CD4-positive, CD25-positive, alpha-beta regulatory T cell (primary cell): Measurements from ENCODE around the gene ATG4D. TPM values are rescaled to one million over a fixed set of nuclear protein-coding genes. Genes with fewer than 3 reads are reported as not detected.

ENCODE experiments used
- ATAC-seq, 2 donors: fragments of 150-1000 bp; cut with Tn5 transposase; one replicate each; pipeline ENCODE4 v1.10.0; 2021; ENCODE audit warnings: low read depth in 2 of 2, moderate number of reproducible peaks in 2 of 2, moderate library complexity in 1 of 2
- DNase-seq, 3 donors: peaks; one replicate each; pipeline versions ENCODE4 v3.0.0 to v3.0.0-alpha.2; 2012 to 2022; ENCODE audit warnings: mixed read lengths in 1 of 3
- H3K27ac ChIP-seq: one replicate; pipeline ENCODE4 v1.7.0; 2013; ENCODE audit warnings: mild to moderate bottlenecking, low read length; ENCODE audit not compliant: insufficient read depth, poor library complexity, severe bottlenecking
- H3K27me3 ChIP-seq: one replicate; pipeline ENCODE4 v1.7.0; 2013; ENCODE audit warnings: low read length; ENCODE audit not compliant: control insufficient read depth, insufficient read depth
- H3K36me3 ChIP-seq: one replicate; pipeline ENCODE4 v1.7.0; 2013; ENCODE audit warnings: mild to moderate bottlenecking, low read length, moderate library complexity; ENCODE audit not compliant: control insufficient read depth, insufficient read depth
- H3K4me1 ChIP-seq: 2 replicates; pipeline ENCODE4 v1.7.0; 2013; ENCODE audit warnings: mild to moderate bottlenecking, low read length; ENCODE audit not compliant: insufficient read depth, control insufficient read depth, poor library complexity, severe bottlenecking
- H3K4me3 ChIP-seq: one replicate; pipeline ENCODE4 v1.7.0; 2013; ENCODE audit warnings: low read depth, mild to moderate bottlenecking, low read length, moderate library complexity
- H3K9me3 ChIP-seq, 2 experiments: 1 replicate in 1 of 2; 2 replicates in 1 of 2; pipeline ENCODE4 v1.7.0; 2013; ENCODE audit warnings: low read length in 2 of 2, mild to moderate bottlenecking in 1 of 2, moderate library complexity in 1 of 2; ENCODE audit not compliant: control insufficient read depth in 2 of 2
- H3K27ac Mint-ChIP-seq, 3 donors: one replicate each; pipeline ENCODE4 v1.8.0; 2020 to 2022; ENCODE audit warnings: mild to moderate bottlenecking in 3 of 3, mixed read lengths in 3 of 3, moderate library complexity in 2 of 3
- H3K27me3 Mint-ChIP-seq: one replicate; pipeline ENCODE4 v1.8.0; 2022; ENCODE audit warnings: mild to moderate bottlenecking, mixed read lengths
- H3K36me3 Mint-ChIP-seq: one replicate; pipeline ENCODE4 v1.8.0; 2020; ENCODE audit warnings: mixed read lengths
- H3K4me1 Mint-ChIP-seq, 4 donors: one replicate each; pipeline ENCODE4 v1.8.0; 2020 to 2022; ENCODE audit warnings: mixed read lengths in 4 of 4, mild to moderate bottlenecking in 1 of 4
- H3K4me3 Mint-ChIP-seq, 4 donors: one replicate each; pipeline ENCODE4 v1.8.0; 2020 to 2022; ENCODE audit warnings: mild to moderate bottlenecking in 4 of 4, mixed read lengths in 4 of 4, moderate library complexity in 3 of 4
- H3K9me3 Mint-ChIP-seq, 7 donors: one replicate each; pipeline ENCODE4 v1.8.0; 2020 to 2022; ENCODE audit warnings: mixed read lengths in 7 of 7, mild to moderate bottlenecking in 3 of 7, moderate library complexity in 2 of 7
- polyA plus RNA-seq, 4 donors: library from polyadenylated mRNA; unstranded; fragments of 300-500 nt; fragmentation: Illumina TruSeq; gene quantifications; one replicate each; pipeline ENCODE4 v1.2.3, GENCODE V29; 2021
- total RNA-seq: library from RNA; stranded (reverse); gene quantifications from one replicate; pipeline ENCODE4 v1.2.3, GENCODE V29; 2022

The ATG4D gene
- total and polyA plus RNA-seq, 5 donors from 2014 or later = 14.0 to 62.4 (median 15.0) TPM

GRCh38 chr19:10503002-10503789, 40.5 kb upstream of the ATG4D start, which contains the start of gene KEAP1:
Gene KEAP1 (minus strand): TSS chr19:10503356. CDS start chr19:10500033, 3,323 bp downstream.
- H3K4me1 ChIP-seq = peaks cover 42% of the 10 kb centered on the region
- peaks cover 8% of the 10 kb centered on the region for H3K36me3 ChIP-seq
- DNase-seq (peak in 2 of 3 donors; percentile 11 to 38), ATAC-seq (no peak)
- peak within 1 kb of the TSS; percentile 81 for H3K4me3 ChIP-seq
- H3K27me3 ChIP-seq = no peaks in the 10 kb centered on the region
- H3K9me3 ChIP-seq = no peaks in the 10 kb centered on the region
- peaks cover 10% of the 10 kb centered on the region for H3K36me3 Mint-ChIP-seq
- peak within 1 kb of the TSS; percentile 79 for H3K27ac ChIP-seq
- no peaks in the 10 kb centered on the region for H3K27me3 Mint-ChIP-seq
- peaks cover 5 to 42% (median 22%) of the 10 kb centered on the region in 4 donors for H3K4me1 Mint-ChIP-seq
- H3K9me3 Mint-ChIP-seq = peaks cover 0 to 2% (median 0%) of the 10 kb centered on the region in 7 donors
- peak within 1 kb of the TSS; percentile 88 to 95 (median 92) for H3K4me3 Mint-ChIP-seq
- H3K27ac Mint-ChIP-seq = peak within 1 kb of the TSS; percentile 72 to 93 (median 92)

DNA sequence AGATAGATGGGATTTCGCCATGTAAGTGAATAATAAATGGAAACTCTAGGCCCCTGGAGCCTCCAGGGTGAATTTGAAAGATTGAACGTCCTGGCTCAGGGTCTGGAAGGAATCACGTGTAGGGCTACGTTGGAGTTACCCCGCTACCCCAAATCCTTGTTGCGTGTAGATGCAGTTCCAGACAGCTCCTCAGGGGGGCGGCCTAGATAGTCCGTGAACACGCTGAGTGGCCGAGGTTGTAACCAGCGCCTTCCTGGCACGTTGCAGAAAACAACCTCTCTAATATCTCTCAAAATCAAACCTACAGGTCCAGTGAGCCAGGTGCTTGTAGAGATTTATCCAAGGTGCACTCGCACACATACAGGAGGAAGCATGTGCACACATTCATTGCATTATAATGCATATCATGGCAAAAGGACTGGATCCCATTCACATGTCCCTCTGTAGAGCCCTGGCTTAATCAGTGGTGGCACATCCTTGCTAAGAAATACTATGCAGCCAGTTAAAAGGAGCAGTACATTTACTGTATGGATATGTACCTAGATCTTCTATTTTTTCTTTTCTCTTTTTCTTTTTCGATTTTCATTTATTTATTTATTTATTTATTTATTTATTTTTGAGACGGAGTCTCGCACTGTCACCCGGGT, 38.0 kb upstream of the ATG4D start:
- DNase-seq (peak; percentile 58 to 88 (median 77)), ATAC-seq (peak; percentile 37 to 44)
- no peaks in the 10 kb centered on the region for H3K36me3 ChIP-seq
- Mint-ChIP-seq H3K27me3 (no peaks in the 10 kb centered on the region), H3K9me3 (peaks cover 0 to 2% (median 0%) of the 10 kb centered on the region in 7 donors), H3K4me3 (peak overlapping the region; percentile 74 to 87 (median 80)), H3K36me3 (no peaks in the 10 kb centered on the region), H3K27ac (peak overlapping the region in 2 of 3 donors; percentile 28 to 77), H3K4me1 (peaks cover 5 to 30% (median 8%) of the 10 kb centered on the region in 4 donors)
- H3K27me3 ChIP-seq = no peaks in the 10 kb centered on the region
- H3K4me1 ChIP-seq = peaks cover 28% of the 10 kb centered on the region
- H3K9me3 ChIP-seq = no peaks in the 10 kb centered on the region
- no peak overlapping the region for H3K27ac ChIP-seq
- no peak overlapping the region for H3K4me3 ChIP-seq

- no peaks in the 10 kb centered on the region for H3K36me3 ChIP-seq
- no peak for DNase-seq
- no peak overlapping the region for H3K4me3 ChIP-seq
- peaks cover 0 to 2% (median 0%) of the 10 kb centered on the region in 7 donors for H3K9me3 Mint-ChIP-seq
- H3K27ac Mint-ChIP-seq = no peak overlapping the region
- no peak overlapping the region for H3K27ac ChIP-seq
- no peak for ATAC-seq
- H3K4me3 Mint-ChIP-seq = no peak overlapping the region
- no peaks in the 10 kb centered on the region for H3K9me3 ChIP-seq
- H3K27me3 ChIP-seq = peaks cover 4% of the 10 kb centered on the region
- H3K36me3 Mint-ChIP-seq = no peaks in the 10 kb centered on the region
- H3K4me1 ChIP-seq = peaks cover 12% of the 10 kb centered on the region
- peaks cover 5 to 22% (median 6%) of the 10 kb centered on the region in 4 donors for H3K4me1 Mint-ChIP-seq
- peaks cover 11% of the 10 kb centered on the region for H3K27me3 Mint-ChIP-seq
These were observed 35.7 kb upstream of the ATG4D start for GRCh38 chr19:10508036-10508435.

DNA sequence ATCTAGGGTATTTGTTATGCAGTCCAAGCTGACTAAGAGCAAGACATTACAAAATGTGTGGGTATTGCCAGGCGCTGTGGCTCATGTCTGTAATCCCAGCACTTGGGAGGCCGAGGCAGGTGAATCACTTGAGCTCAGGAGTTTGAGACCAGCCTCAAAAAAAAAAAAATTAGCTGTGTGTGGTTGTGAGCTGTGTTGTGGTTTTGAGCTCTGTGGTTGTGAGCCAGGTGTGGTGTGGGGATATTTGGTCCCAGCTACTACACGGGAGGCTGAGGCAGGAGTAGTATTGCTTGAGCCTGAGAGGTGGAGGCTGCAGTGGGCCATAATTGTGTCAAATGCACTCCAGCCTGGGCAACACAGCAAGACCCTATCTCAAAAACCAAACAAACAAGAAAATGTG, 35.0 kb upstream of the ATG4D start:
- Histone ChIP-seq H3K4me3 (no peak overlapping the region), H3K4me1 (peaks cover 6% of the 10 kb centered on the region), H3K27me3 (peaks cover 10% of the 10 kb centered on the region), H3K36me3 (no peaks in the 10 kb centered on the region), H3K9me3 (no peaks in the 10 kb centered on the region), H3K27ac (no peak overlapping the region)
- no peak overlapping the region for H3K4me3 Mint-ChIP-seq
- H3K27ac Mint-ChIP-seq = peak overlapping the region in 1 of 3 donors; percentile 82
- peaks cover 0 to under 1% (median 0%) of the 10 kb centered on the region in 7 donors for H3K9me3 Mint-ChIP-seq
- H3K4me1 Mint-ChIP-seq = peaks cover 5 to 24% (median 6%) of the 10 kb centered on the region in 4 donors
- DNase-seq = no peak
- ATAC-seq = no peak
- no peaks in the 10 kb centered on the region for H3K36me3 Mint-ChIP-seq
- peaks cover 17% of the 10 kb centered on the region for H3K27me3 Mint-ChIP-seq

- no peaks in the 10 kb centered on the region for H3K36me3 ChIP-seq
- Mint-ChIP-seq H3K36me3 (no peaks in the 10 kb centered on the region), H3K4me3 (no peak overlapping the region), H3K27ac (no peak overlapping the region), H3K27me3 (peaks cover 24% of the 10 kb centered on the region), H3K4me1 (peaks cover 5 to 22% (median 5%) of the 10 kb centered on the region in 4 donors), H3K9me3 (no peaks in the 10 kb centered on the region)
- DNase-seq (peak; percentile 43 to 52 (median 44)), ATAC-seq (no peak)
- no peak overlapping the region for H3K4me3 ChIP-seq
- H3K27ac ChIP-seq = no peak overlapping the region
- H3K27me3 ChIP-seq = peaks cover 10% of the 10 kb centered on the region
- no peaks in the 10 kb centered on the region for H3K9me3 ChIP-seq
- H3K4me1 ChIP-seq = peaks cover 9% of the 10 kb centered on the region
These were observed 33.4 kb upstream of the ATG4D start for GRCh38 chr19:10510301-10510802.

DNA sequence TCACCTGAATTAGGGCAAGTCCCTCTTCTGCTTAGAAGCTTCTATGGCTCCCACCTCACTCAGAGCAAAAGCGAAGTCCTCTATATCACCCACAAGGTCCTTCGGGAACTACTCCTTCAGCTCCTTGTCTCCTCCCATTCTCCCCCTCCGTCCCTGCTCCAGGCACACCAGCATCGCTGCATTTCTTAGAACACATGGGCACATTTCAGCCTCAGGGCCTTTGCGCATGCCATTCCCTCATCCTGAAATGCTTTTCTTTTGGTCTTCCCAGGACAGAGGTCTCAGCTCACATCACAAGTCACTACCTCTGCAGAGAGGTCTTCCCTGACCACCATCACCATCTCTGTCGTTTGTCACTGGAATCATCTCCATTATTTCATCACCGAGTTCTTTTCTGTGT, 30.5 kb upstream of the ATG4D start:
- no peak overlapping the region for H3K27ac ChIP-seq
- H3K27ac Mint-ChIP-seq = no peak overlapping the region
- peaks cover 24% of the 10 kb centered on the region for H3K4me1 ChIP-seq
- peak overlapping the region in 2 of 4 donors; percentile 15 to 23 for H3K4me3 Mint-ChIP-seq
- H3K4me1 Mint-ChIP-seq = peaks cover 0 to 26% (median 7%) of the 10 kb centered on the region in 4 donors
- peaks cover 21% of the 10 kb centered on the region for H3K27me3 ChIP-seq
- H3K36me3 ChIP-seq = no peaks in the 10 kb centered on the region
- no peak for ATAC-seq
- H3K9me3 ChIP-seq = no peaks in the 10 kb centered on the region
- peaks cover 0 to 1% (median 0%) of the 10 kb centered on the region in 7 donors for H3K9me3 Mint-ChIP-seq
- no peak overlapping the region for H3K4me3 ChIP-seq
- DNase-seq = no peak
- H3K27me3 Mint-ChIP-seq = peaks cover 46% of the 10 kb centered on the region
- H3K36me3 Mint-ChIP-seq = peaks cover 3% of the 10 kb centered on the region

- H3K36me3 ChIP-seq = no peaks in the 10 kb centered on the region
- peaks cover 2 to 34% (median 13%) of the 10 kb centered on the region in 4 donors for H3K4me1 Mint-ChIP-seq
- DNase-seq (peak in 1 of 3 donors; percentile 57), ATAC-seq (peak; percentile 57 to 58)
- peaks cover 34% of the 10 kb centered on the region for H3K4me1 ChIP-seq
- H3K27me3 Mint-ChIP-seq = peaks cover 59% of the 10 kb centered on the region
- H3K36me3 Mint-ChIP-seq = peaks cover 3% of the 10 kb centered on the region
- no peaks in the 10 kb centered on the region for H3K9me3 ChIP-seq
- H3K4me3 Mint-ChIP-seq = no peak overlapping the region
- peaks cover 26% of the 10 kb centered on the region for H3K27me3 ChIP-seq
- no peak overlapping the region for H3K27ac Mint-ChIP-seq
- H3K9me3 Mint-ChIP-seq = peaks cover 0 to 2% (median 0%) of the 10 kb centered on the region in 7 donors
- H3K4me3 ChIP-seq = no peak overlapping the region
- no peak overlapping the region for H3K27ac ChIP-seq
These were observed 29.2 kb upstream of the ATG4D start for GRCh38 chr19:10514211-10515145.
